H1 (cell line): ENCODE data around the gene TGFBRAP1. TPM values are rescaled to one million over a fixed set of nuclear protein-coding genes. Genes with fewer than 3 reads are reported as not detected.

Experiments
- CTCF ChIA-PET: fragments of 300-600 bp; sonication (Branson Sonifier 250); formaldehyde crosslinking; loops from one replicate; lab custom pipeline; 2021; ENCODE audit not compliant: partially characterized antibody; lab: Charles Lee
- POLR2A ChIA-PET: fragments of 300-600 bp; sonication (Branson Sonifier 250); formaldehyde crosslinking; loops from one replicate; lab custom pipeline; 2021; ENCODE audit warnings: inconsistent platforms; ENCODE audit not compliant: partially characterized antibody; lab: Charles Lee
- DNase-seq, 2 experiments: peaks; one replicate each; pipeline versions ENCODE4 v3.0.0 to v3.0.0-alpha.2; 2010 to 2022; ENCODE audit warnings: low spot score in 2 of 2, low read depth in 1 of 2, mixed read lengths in 1 of 2
- FAIRE-seq: peaks from 2 replicates; lab custom pipeline; 2011; peaks lifted over from hg19 to GRCh38; lab: Jason Lieb, UNC
- H2AFZ ChIP-seq: 2 replicates; pipeline ENCODE4 v1.8.1; 2012; ENCODE audit warnings: low read length, inconsistent platforms
- H2AK5ac ChIP-seq: 2 replicates; pipeline ENCODE4 v1.6.1; 2013; ENCODE audit warnings: low read depth, low read length
- H2BK120ac ChIP-seq: replicated peaks from 2 replicates; pipeline ENCODE3; 2013; ENCODE audit warnings: low read depth, low read length, inconsistent platforms
- H2BK12ac ChIP-seq: 2 replicates; pipeline ENCODE4 v1.6.1; 2013; ENCODE audit warnings: low read depth, low read length
- H2BK15ac ChIP-seq: 2 replicates; pipeline ENCODE4 v1.6.1; 2013; ENCODE audit warnings: low read length
- H2BK20ac ChIP-seq: 2 replicates; pipeline ENCODE4 v1.6.1; 2013; ENCODE audit warnings: low read length
- H2BK5ac ChIP-seq: 2 replicates; pipeline ENCODE4 v1.6.1; 2013; ENCODE audit warnings: low read depth, low read length
- H3K14ac ChIP-seq: 2 replicates; pipeline ENCODE4 v1.6.1; 2013; ENCODE audit warnings: inconsistent platforms; ENCODE audit not compliant: insufficient read length
- H3K18ac ChIP-seq: 2 replicates; pipeline ENCODE4 v1.6.1; 2013; ENCODE audit warnings: low read length; ENCODE audit errors: extremely low read depth
- H3K23ac ChIP-seq: 2 replicates; pipeline ENCODE4 v1.6.1; 2013; ENCODE audit warnings: inconsistent platforms; ENCODE audit not compliant: insufficient read length
- H3K23me2 ChIP-seq: 2 replicates; pipeline ENCODE4 v1.6.1; 2013; ENCODE audit warnings: low read depth, low read length
- H3K27ac ChIP-seq: 2 replicates; pipeline ENCODE4 v1.6.1; 2011; ENCODE audit warnings: low read depth, low read length, inconsistent platforms
- H3K27me3 ChIP-seq, 4 experiments: replicated peaks in 1 of 4; 1 replicate in 1 of 4; 2 replicates in 3 of 4; pipeline versions ENCODE4 v1.6.1 to v1.8.1; 2011 to 2013; ENCODE audit warnings: low read length in 3 of 4, mild to moderate bottlenecking in 3 of 4, inconsistent platforms in 2 of 4, mixed read lengths in 2 of 4, moderate library complexity in 1 of 4; ENCODE audit not compliant: control insufficient read depth in 3 of 4, insufficient read depth in 3 of 4; ENCODE audit errors: extremely low read depth in 1 of 4
- H3K36me3 ChIP-seq, 4 experiments: 2 replicates each; pipeline versions ENCODE4 v1.6.1 to v1.8.1; 2011 to 2013; ENCODE audit warnings: mild to moderate bottlenecking in 4 of 4, low read length in 3 of 4, moderate library complexity in 2 of 4, control low read depth in 1 of 4, inconsistent platforms in 1 of 4; ENCODE audit not compliant: insufficient read depth in 4 of 4, control insufficient read depth in 2 of 4
- H3K4ac ChIP-seq: replicated peaks from 2 replicates; pipeline ENCODE3; 2013; ENCODE audit warnings: low read length, low read depth, mixed read lengths, inconsistent platforms; ENCODE audit not compliant: insufficient read length
- H3K4me1 ChIP-seq, 4 experiments: replicated peaks in 1 of 4; 1 replicate in 1 of 4; 2 replicates in 3 of 4; pipeline versions ENCODE4 v1.6.1 to v1.8.1; 2011 to 2013; ENCODE audit warnings: low read length in 3 of 4, inconsistent platforms in 2 of 4, mixed read lengths in 1 of 4; ENCODE audit not compliant: insufficient read depth in 4 of 4, control insufficient read depth in 3 of 4
- H3K4me2 ChIP-seq, 2 experiments: 2 replicates each; pipeline versions ENCODE4 v1.6.1 to v1.8.1; 2011 to 2013; ENCODE audit warnings: low read depth in 2 of 2, low read length in 2 of 2, control low read depth in 1 of 2, inconsistent platforms in 1 of 2, mild to moderate bottlenecking in 1 of 2; ENCODE audit not compliant: insufficient read depth in 1 of 2
- H3K4me3 ChIP-seq, 4 experiments: fragments of 200-600, 300-600 bp in 1 of 4; sonication (generic), shearing (Covaris generic), sonication (Bioruptor Twin) in 1 of 4; 2 replicates each; pipeline versions ENCODE4 v1.5.1 to v1.8.1; 2011 to 2016; ENCODE audit warnings: low read length in 4 of 4, low read depth in 3 of 4, control low read depth in 2 of 4, inconsistent platforms in 2 of 4, mild to moderate bottlenecking in 2 of 4, mixed read lengths in 1 of 4, moderate library complexity in 1 of 4; ENCODE audit not compliant: insufficient read depth in 2 of 4; ENCODE audit errors: extremely low read depth in 1 of 4
- H3K56ac ChIP-seq: replicated peaks from 2 replicates; pipeline ENCODE3; 2013; ENCODE audit warnings: low read depth, mild to moderate bottlenecking, mixed read lengths, low read length, inconsistent platforms; ENCODE audit not compliant: insufficient read length
- H3K79me1 ChIP-seq: 2 replicates; pipeline ENCODE4 v1.6.1; 2013; ENCODE audit warnings: low read depth, low read length, control low read depth
- H3K79me2 ChIP-seq, 2 experiments: 2 replicates each; pipeline versions ENCODE4 v1.6.1 to v1.8.1; 2012 to 2013; ENCODE audit warnings: low read length in 2 of 2, mild to moderate bottlenecking in 2 of 2, inconsistent platforms in 1 of 2; ENCODE audit not compliant: insufficient read depth in 2 of 2, control insufficient read depth in 1 of 2
- H3K9ac ChIP-seq, 4 experiments: replicated peaks in 1 of 4; 1 replicate in 1 of 4; 2 replicates in 3 of 4; pipeline versions ENCODE4 v1.6.1 to v1.8.1; 2011 to 2013; ENCODE audit warnings: low read depth in 3 of 4, low read length in 3 of 4, control low read depth in 2 of 4, mild to moderate bottlenecking in 2 of 4, moderate library complexity in 2 of 4, inconsistent platforms in 1 of 4; ENCODE audit errors: extremely low read depth in 1 of 4
- H3K9me3 ChIP-seq, 2 experiments: 2 replicates each; pipeline versions ENCODE4 v1.6.1 to v1.8.1; 2012 to 2013; ENCODE audit warnings: mild to moderate bottlenecking in 2 of 2, moderate library complexity in 2 of 2, control low read depth in 1 of 2, inconsistent platforms in 1 of 2, low read depth in 1 of 2, low read length in 1 of 2, mixed read lengths in 1 of 2; ENCODE audit not compliant: insufficient read depth in 2 of 2
- H4K20me1 ChIP-seq, 2 experiments: replicated peaks in 1 of 2; 2 replicates each; pipeline versions ENCODE3 to v1.8.1; 2011 to 2013; ENCODE audit warnings: inconsistent platforms in 2 of 2, low read length in 2 of 2, mild to moderate bottlenecking in 1 of 2; ENCODE audit not compliant: insufficient read depth in 2 of 2, control insufficient read depth in 1 of 2
- H4K5ac ChIP-seq: 2 replicates; pipeline ENCODE4 v1.6.1; 2013; ENCODE audit warnings: low read length, low read depth, mixed read lengths, inconsistent platforms; ENCODE audit not compliant: insufficient read length
- H4K8ac ChIP-seq: 2 replicates; pipeline ENCODE4 v1.8.0; 2013; ENCODE audit warnings: mild to moderate bottlenecking, moderate library complexity, low read length, inconsistent platforms; ENCODE audit not compliant: insufficient read depth; ENCODE audit errors: extremely low read depth
- H4K91ac ChIP-seq: replicated peaks from 2 replicates; pipeline ENCODE3; 2013; ENCODE audit warnings: low read length, mixed read lengths, inconsistent platforms; ENCODE audit not compliant: insufficient read length
- ATF3 ChIP-seq: IDR thresholded peaks from 2 replicates; pipeline ENCODE4 v1.6.1; 2011; ENCODE audit warnings: low read depth, mild to moderate bottlenecking, low read length; ENCODE audit not compliant: insufficient read depth
- CHD1 ChIP-seq: IDR thresholded peaks from 2 replicates; pipeline ENCODE4 v1.6.1; 2012; ENCODE audit warnings: low read depth, low read length, improper control_type of control experiment
- CHD2 ChIP-seq: IDR thresholded peaks from 2 replicates; pipeline ENCODE4 v1.6.1; 2012; ENCODE audit warnings: low read length, improper control_type of control experiment
- CTCF ChIP-seq, 3 experiments: IDR thresholded peaks; 1 replicate in 2 of 3; 2 replicates in 1 of 3; pipeline versions ENCODE4 v1.5.1 to v1.6.1; 2011; ENCODE audit warnings: low read length in 3 of 3, mild to moderate bottlenecking in 3 of 3, inconsistent platforms in 2 of 3, low read depth in 1 of 3, moderate library complexity in 1 of 3; ENCODE audit not compliant: insufficient read depth in 1 of 3; ENCODE audit errors: control extremely low read depth in 1 of 3
- EGR1 ChIP-seq: IDR thresholded peaks from 2 replicates; pipeline ENCODE4 v1.6.1; 2011; ENCODE audit warnings: low read depth, low read length, borderline replicate concordance
- EP300 ChIP-seq, 2 experiments: IDR thresholded peaks; 1 replicate in 1 of 2; 2 replicates in 1 of 2; pipeline ENCODE4 v1.6.1; 2011 to 2012; ENCODE audit warnings: low read depth in 2 of 2, low read length in 2 of 2, mild to moderate bottlenecking in 2 of 2, borderline replicate concordance in 1 of 2, inconsistent platforms in 1 of 2, moderate library complexity in 1 of 2
- KDM5A ChIP-seq: fragments of 200-600 bp; IDR thresholded peaks from 2 replicates; pipeline ENCODE4 v1.7.1; 2012; ENCODE audit warnings: mild to moderate bottlenecking, low read length, inconsistent platforms, mixed read lengths
- SIX5 ChIP-seq: IDR thresholded peaks from 2 replicates; pipeline ENCODE4 v1.6.1; 2011; ENCODE audit warnings: mild to moderate bottlenecking, low read depth, low read length
- TAF7 ChIP-seq: optimal IDR thresholded peaks from 2 replicates; pipeline ENCODE3; 2011; ENCODE audit warnings: low read depth, mild to moderate bottlenecking, inconsistent platforms, low read length, moderate library complexity, borderline replicate concordance
- WGBS, 2 experiments: shearing (Covaris generic) in 1 of 2; methylation state at CpG; one replicate each; pipeline versions ENCODE4 v1.1.6 to v1.1.7; 2013 to 2015; ENCODE audit warnings: low lambda C conversion rate in 2 of 2, mixed read lengths in 2 of 2, inconsistent platforms in 1 of 2, low coverage in 1 of 2, missing lambda C conversion rate in 1 of 2; ENCODE audit not compliant: insufficient replicate concordance in 2 of 2, insufficient coverage in 1 of 2, insufficient read length in 1 of 2; ENCODE audit errors: extremely low coverage in 1 of 2, missing lambda C conversion rate in 1 of 2; 5-methylcytosine and 5-hydroxymethylcytosine counted together
- polyA plus RNA-seq, 7 experiments: library from polyadenylated mRNA; depleted of rRNA in 3 of 7; stranded (reverse) in 5 of 7; unstranded in 2 of 7; fragments of >200 nt in 5 of 7; fragments of 200-250 nt in 2 of 7; gene quantifications; 1 replicate in 5 of 7; 2 replicates in 1 of 7; 4 replicates in 1 of 7; pipeline versions ENCODE4 v1.2.1 to v1.2.3, GENCODE V29; 2011 to 2013; ENCODE audit warnings: missing spikeins in 2 of 7, mixed read lengths in 2 of 7
- total RNA-seq: library from RNA; stranded (reverse); fragmentation: NEBNext Ultra II Directional; extraction: Animal tissue kit (Norgen Biotek cat#: 25700); gene quantifications from 2 replicates; pipeline ENCODE4 v1.2.1, GENCODE V29; 2021

Gene TGFBRAP1
- total and polyA plus RNA-seq, 2 of the 8 experiments (the other 6 are each of a cell fraction or from before 2014, with no cell fraction given) = 11.2 to 20.2 TPM

DNA sequence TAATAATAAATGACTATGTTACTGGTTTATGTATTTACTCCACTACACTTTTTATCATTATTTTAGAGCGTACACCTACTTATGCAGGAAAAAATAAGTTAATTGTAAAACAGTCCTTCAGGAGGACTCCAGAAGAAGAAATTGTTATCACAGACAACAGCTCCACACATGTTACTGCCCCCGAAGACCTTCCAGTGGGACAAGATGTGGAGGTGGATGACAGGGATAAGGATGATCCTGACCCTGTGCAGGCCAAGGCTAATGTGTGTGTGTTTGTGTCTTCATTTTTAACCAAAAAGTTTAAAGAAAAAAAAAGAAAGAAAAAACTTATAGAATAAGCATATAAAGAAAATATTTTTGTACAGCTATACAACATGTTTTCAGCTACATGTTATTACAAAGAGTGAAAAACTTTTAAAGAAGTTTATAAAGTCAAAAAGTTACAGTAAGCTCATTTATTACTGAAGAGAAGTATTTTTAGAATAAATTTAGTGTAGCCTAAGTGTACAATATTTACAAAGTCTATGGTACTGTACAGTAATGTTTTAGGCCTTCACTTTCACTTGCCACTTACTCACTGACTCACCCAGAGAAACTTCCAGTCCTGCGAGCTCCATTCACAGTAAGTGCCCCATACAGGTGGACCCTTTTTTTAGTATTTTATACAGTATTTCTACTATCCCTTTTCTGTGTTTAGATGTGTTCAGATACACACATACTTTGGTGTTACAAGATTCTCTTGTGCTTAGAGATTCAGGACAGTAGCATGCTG, 7.5 kb downstream of the TGFBRAP1 start:
- peaks cover 19% of the 10 kb centered on the region for H3K79me1 ChIP-seq
- H3K56ac ChIP-seq = no peak overlapping the region
- no peak overlapping the region for H4K8ac ChIP-seq
- H3K4me1 ChIP-seq = peaks cover 0 to 10% (median 5%) of the 10 kb centered on the region in 4 experiments; a peak in 3 of 7 replicates
- 90% methylated on average over 3 of the region's 3 CpGs; no CpG with 5 or more reads in 1 of the 2 experiments for WGBS, 2 experiments
- H3K18ac ChIP-seq = no peak overlapping the region
- no peak overlapping the region for H2AK5ac ChIP-seq
- no peak for FAIRE-seq
- H3K23ac ChIP-seq = no peak overlapping the region
- no peak overlapping the region for H2BK20ac ChIP-seq
- no peak for DNase-seq
- no peak overlapping the region for H4K91ac ChIP-seq
- no peaks in the 10 kb centered on the region for H3K23me2 ChIP-seq
- H3K14ac ChIP-seq = no peak overlapping the region
- H3K36me3 ChIP-seq = no peaks in the 10 kb centered on the region
- no peak overlapping the region for H2BK120ac ChIP-seq
- no peak overlapping the region for H4K5ac ChIP-seq
- POLR2A ChIA-PET = interaction anchor here (1.0 to 1.5 kb wide), 4 partner anchors 8 to 15 kb away, joined by 3 to 4 read pairs (median 3); partner anchors contain the start of genes C2orf49 and TGFBRAP1
- H3K79me2 ChIP-seq = peaks cover 6 to 80% of the 10 kb centered on the region in 2 experiments; a peak in 3 of 4 replicates
- peaks cover 0 to 7% of the 10 kb centered on the region in 2 experiments for H4K20me1 ChIP-seq
- no peak overlapping the region for H2AFZ ChIP-seq
- H3K9me3 ChIP-seq = no peaks in the 10 kb centered on the region
- H3K4me2 ChIP-seq = no peak overlapping the region
- no peak overlapping the region for H2BK12ac ChIP-seq
- no peak overlapping the region for H3K27ac ChIP-seq
- H3K9ac ChIP-seq = no peak overlapping the region
- no peak overlapping the region for H2BK5ac ChIP-seq
- no peak overlapping the region for H3K4ac ChIP-seq
- no peak overlapping the region for H3K4me3 ChIP-seq
- H3K27me3 ChIP-seq = no peaks in the 10 kb centered on the region
- no peak overlapping the region for H2BK15ac ChIP-seq
- CTCF ChIA-PET = interaction anchor here (1.0 to 1.7 kb wide), 4 partner anchors 23 to 78 kb away, joined by 3 to 5 read pairs (median 4); no protein-coding TSS in a partner anchor
- TF ChIP-seq EP300 (IDR thresholded peaks at IDR 0.05; ENCODE audit: borderline replicate concordance in 1 of 2, low read depth in 2 of 2, low read length in 2 of 2) (no peak), SIX5 (no peak), KDM5A (no peak), CHD1 (no peak), CHD2 (no peak), CTCF (IDR thresholded peaks at IDR 0.05; ENCODE audit: control extremely low read depth in 1 of 3, insufficient read depth in 1 of 3, low read depth in 1 of 3, low read length in 3 of 3) (no peak), EGR1 (no peak), TAF7 (no peak), ATF3 (no peak)
